Metanephros (tissue), 2 donors: ENCODE results near the gene EFR3B. TPM values are rescaled to one million over a fixed set of nuclear protein-coding genes. Genes with fewer than 3 reads are reported as not detected.

Experiments used
- small RNA-seq: library from RNA; depleted of rRNA; stranded (forward); fragments of <200 nt; gene quantifications from one replicate; pipeline ENCODE3, GENCODE V24; 2014; ENCODE audit warnings: low replicate concordance
- total RNA-seq: library from RNA; depleted of rRNA; stranded (reverse); fragments of >200 nt; gene quantifications from one replicate; pipeline ENCODE4 v1.2.3, GENCODE V29; 2014

The EFR3B gene, protein sequence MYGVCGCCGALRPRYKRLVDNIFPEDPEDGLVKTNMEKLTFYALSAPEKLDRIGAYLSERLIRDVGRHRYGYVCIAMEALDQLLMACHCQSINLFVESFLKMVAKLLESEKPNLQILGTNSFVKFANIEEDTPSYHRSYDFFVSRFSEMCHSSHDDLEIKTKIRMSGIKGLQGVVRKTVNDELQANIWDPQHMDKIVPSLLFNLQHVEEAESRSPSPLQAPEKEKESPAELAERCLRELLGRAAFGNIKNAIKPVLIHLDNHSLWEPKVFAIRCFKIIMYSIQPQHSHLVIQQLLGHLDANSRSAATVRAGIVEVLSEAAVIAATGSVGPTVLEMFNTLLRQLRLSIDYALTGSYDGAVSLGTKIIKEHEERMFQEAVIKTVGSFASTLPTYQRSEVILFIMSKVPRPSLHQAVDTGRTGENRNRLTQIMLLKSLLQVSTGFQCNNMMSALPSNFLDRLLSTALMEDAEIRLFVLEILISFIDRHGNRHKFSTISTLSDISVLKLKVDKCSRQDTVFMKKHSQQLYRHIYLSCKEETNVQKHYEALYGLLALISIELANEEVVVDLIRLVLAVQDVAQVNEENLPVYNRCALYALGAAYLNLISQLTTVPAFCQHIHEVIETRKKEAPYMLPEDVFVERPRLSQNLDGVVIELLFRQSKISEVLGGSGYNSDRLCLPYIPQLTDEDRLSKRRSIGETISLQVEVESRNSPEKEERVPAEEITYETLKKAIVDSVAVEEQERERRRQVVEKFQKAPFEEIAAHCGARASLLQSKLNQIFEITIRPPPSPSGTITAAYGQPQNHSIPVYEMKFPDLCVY
- 7.8 TPM for total RNA-seq

DNA sequence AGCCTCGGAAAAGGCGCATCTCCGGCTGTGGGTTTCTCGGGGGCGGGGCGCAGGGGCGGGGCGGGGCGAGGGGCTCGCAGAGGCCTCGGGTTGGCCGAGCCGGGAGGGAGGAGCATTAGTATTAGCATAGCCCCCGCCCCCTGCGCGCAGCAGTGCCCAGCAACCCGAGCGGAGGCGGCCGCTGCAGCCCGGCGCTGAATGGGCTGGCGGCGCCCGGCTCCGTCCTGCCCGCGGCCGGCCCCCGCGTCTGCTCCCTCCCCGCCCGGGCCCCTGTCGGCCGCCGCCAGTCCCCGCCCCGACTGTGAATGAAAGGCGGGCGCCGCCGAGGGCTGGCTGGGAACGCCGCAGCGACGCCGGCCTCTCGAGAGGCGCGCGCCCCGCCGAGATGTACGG, at the start of gene EFR3B:
TSS of gene EFR3B (plus strand) at position 149 of the 393 bp plus-strand sequence. CDS start at position 386, 237 bp downstream.

DNA sequence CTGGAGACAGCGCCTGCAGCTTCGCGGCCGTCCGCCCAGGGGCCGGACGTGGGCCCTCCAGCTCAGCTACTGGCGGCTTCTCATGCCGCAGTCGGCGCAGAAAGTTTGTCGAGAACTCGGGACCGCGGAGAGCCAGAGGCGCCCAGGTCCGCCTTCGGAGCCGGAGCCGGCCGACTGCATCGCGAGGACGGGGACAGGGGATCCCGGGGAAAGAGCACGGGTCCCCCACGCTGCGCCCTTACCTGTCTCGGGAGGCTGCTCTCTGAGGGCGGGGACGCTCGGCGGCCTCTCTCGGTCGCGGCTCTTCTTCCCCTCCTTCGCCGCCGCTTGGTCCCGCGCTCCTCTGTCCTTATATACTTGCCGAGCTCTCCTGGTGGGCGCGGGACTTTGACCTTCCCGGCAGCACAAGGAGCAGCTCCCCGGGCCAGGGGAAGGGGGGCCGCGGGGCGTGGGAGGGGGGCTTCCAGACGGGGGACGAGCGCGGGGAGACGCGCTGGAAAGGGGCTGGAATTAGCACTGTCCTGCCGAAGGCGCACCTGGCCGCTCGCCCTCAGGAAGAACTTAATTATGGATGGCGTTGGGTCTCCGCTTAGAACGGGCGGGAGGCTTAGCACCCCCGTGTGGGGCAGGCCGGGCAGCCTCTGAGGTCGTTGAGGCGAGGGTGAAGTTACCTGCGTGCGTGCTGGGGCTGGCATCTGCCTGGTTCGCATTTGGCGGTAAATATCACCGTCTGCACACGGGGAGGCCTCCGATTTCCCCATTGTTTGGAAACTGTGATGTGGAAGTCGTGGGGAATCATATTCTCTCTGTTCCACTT, 126.6 kb downstream of the EFR3B start, which contains the start of gene POMC:
TSS of gene POMC (minus strand) at position 325 of the 817 bp plus-strand sequence. CDS start 3,808 bp downstream, outside the sequence.

Small RNAs within 50 kb of the gene (small RNA-seq; reads per million reads assigned to genes)
- gene RF00019, result not detected
- not detected for gene RN7SL856P

Other genes with a start within 250 kb of the EFR3B start
- gene PTRHD1, start 248.7 kb upstream of the EFR3B start, total RNA-seq, result 32.7 TPM
- gene CENPO, start 248.7 kb upstream of the EFR3B start, total RNA-seq, result 12.6 TPM
- 52.3 TPM for gene ADCY3, start 121.8 kb upstream of the EFR3B start, total RNA-seq
- 8.7 TPM for gene DNAJC27, start 70.1 kb upstream of the EFR3B start, total RNA-seq
- gene POMC, start 126.5 kb downstream of the EFR3B start, total RNA-seq, result 7.8 TPM